HG03097 (cell line): Measurements from ENCODE around the gene ZDHHC14.
A peak's percentile ranks its signal among the peaks of the same experiment; 100 is the strongest.
"Not testable (repeated sequence)": the region's sequence is repeated elsewhere in the genome, so short reads cannot be mapped to it uniquely, and the experiment has no call there.

Source experiments
- ATAC-seq: cut with Tn5 transposase; IDR thresholded peaks from one replicate; pipeline ENCODE4 v1.9.1; 2021; ENCODE audit not compliant: unreplicated experiment, low FRiP score

The ZDHHC14 gene

DNA sequence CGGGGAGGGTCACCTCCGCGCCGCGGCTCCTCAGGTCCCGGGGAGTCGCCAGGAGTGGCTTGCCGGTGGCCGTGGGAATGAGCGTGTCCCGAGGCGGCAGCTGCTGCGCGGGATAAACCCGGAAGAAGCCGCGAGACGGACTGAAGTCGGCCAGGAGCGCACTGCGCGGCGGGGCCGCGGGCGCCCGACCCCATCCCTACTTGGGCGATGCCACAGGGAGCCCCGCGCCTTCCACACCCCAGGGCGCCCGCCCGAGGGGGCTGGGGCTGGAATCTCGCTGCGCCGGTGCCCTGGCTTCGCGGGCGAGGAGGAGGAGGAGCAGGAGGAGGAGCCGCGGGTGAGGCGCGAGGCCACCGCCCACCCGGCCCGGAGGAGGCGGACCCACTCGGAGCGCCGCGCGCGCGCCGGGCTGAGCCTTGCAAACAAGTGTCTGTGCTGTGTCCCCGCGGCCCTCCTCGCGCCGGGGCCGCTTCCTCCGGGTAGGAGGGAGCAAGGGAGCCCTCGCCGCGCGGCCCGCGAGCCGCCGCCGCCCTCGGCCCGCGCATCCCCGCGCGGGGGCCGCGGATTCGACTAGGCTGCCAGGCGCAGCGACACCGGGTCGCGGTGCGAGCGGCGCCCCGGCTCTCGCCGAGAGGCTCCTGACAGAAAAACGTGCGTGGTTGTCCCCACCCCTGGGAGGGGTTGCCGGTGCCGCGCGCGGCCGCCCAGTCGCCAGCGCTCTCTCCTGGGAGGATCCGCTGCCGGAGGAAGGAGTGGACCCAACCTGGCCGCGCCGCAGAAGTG lies at the start of gene ZDHHC14:
Gene ZDHHC14, plus strand, starts transcription at position 412 of the 783 bp plus-strand sequence.
- peak; percentile 72 for ATAC-seq

DNA sequence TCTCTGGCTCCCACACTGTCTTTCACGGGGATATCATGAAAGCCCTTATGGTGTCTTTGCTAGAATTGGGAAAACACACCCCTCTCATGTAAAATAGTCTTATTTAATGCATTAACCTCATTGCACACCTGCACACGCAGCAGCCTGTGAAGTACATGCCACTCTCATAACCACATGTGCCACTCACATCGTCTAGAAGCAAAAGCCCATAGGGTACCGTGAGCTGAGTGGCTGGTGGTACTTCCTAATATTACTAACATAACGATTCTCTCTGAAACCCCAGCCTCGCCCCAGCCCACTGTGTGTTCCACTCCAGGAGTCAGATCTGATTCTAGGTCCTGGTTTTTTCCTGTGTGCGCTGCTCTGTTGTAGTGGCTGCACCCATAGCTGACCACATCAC lies 48.2 kb upstream of the ZDHHC14 start:
- no peak for ATAC-seq

DNA sequence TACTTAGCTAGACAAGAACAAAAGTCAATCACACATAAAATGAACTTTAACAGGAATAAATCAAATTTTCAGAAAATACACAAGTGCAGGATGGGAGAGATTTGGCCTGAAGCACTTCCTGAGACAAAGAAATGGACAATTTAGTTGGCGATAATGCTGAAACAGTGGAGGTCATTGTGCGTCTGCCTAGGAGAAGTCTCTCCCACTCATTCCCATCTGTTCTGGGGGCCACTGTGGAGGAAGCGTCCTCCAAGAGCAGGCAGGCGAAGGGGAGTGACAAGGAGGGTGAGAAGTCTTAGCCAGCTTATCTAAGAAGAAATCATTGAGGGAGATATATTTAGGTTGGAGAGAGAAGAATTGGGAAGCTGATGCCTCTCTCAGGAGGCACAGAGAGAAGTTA lies 47.5 kb upstream of the ZDHHC14 start:
- ATAC-seq, result no peak

DNA sequence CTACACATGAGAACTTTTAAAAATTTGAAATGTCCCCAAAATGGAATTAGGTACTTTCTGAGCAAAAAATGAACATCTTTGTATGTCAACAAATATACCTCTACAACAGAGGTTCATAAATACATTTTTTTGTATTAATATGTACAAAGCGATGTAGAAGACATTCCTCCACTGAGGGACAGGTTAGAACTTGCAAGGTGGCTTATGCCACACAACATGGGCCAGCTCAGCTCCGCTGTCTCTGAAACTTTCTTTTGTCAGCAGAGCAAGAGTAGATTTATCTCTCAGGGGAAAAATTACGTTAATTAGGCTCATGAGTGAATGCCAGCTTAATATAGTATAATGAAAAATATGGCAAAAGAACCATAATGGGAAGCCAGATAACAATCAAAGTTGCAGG lies 47.0 kb upstream of the ZDHHC14 start:
- no peak for ATAC-seq

DNA sequence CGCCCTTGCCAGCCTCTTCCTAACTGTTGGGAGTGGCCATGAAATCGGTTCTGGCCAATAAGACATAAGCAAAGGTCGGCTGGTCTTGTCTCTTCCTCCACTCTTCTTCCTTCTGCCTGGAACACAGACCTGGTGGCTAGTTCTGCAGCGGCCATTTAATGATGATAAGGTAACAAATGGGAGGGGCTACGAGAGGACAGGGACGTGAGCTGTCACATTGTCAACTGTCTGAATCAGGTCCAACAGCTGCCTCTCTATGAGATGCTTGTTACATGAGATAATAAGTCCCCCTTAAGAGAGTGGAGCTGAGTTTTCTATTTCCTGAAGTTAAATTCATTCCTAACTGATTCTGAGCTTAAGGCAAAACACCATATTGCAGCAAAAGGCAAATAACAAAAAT lies 45.2 kb upstream of the ZDHHC14 start:
- no peak for ATAC-seq

DNA sequence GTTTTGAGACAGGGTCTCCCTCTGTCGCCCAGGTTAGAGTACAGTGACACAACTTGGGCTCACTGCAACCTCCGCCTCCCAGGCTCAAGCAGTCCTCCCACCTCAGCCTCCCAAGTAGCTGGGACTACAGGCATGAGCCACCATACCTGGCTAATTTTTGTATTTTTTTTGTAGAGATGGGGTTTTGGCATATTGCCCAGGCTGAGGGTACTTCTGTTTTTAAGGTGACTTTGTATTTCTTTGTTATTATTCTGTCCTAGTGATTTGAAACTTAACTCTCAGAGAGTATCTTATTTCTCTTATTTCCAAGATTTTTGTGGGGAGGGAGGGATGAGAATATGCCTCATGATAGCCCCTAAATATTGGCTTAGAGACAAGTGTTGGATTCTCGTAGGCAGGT lies 43.7 kb upstream of the ZDHHC14 start:
- not testable (repeated sequence) for ATAC-seq

DNA sequence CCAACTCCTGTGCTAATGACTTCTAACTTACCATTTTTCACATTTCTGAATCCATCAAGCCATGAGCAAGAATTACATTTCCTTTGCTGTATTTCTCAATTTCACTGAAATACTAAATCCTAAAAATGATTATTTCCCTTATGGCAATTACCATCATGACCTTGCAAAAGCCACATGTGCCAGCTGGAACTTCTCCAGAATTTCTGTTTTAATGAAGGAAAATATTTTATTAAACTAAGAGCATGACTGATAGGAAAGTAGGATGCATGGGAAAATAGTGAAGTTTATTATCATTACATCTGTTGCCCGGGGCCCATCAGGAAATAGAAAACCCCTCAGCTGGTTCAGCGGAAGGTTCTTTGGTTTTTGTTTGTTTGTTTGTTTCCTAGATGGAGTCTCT lies 43.2 kb upstream of the ZDHHC14 start:
- ATAC-seq, result no peak

DNA sequence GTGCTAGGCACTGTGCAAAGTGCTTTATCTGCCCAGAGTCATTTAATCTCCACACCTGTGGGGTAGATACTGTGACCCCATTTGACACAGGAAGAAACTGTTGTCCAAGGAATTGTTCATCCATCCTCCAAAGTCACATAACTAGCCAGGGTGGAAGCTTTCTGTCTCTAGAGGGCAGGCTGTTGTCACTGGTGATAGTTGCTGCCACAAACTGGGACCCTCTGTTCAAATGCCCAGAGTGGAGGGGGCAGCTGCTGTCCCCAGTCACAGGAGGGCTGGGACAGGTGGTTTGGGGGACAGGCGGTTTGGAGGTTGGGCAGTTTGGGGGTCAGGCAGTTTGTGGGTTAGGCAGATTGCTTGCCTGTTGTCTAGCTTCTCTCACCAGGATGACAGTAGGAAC lies 41.6 kb upstream of the ZDHHC14 start:
- ATAC-seq, result no peak

DNA sequence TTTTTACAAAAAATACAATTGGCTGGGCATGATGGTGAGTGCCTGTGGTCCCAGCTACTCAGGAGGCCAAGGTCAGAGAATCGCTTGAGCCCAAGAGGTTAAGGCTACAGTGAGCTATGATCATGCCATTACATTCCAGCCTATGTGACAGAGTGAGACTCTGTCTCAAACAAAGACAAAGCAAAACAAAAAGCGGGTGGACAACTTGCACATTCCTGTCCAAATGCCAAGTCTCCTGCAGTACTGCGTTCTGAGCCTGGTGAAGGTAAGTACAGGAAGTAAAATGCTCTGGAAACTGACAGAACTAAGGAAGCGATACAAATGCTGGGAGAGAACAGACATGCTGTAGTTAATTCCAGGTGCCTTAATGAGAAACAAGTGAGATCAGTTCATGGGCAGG lies 37.3 kb upstream of the ZDHHC14 start:
- no peak for ATAC-seq

DNA sequence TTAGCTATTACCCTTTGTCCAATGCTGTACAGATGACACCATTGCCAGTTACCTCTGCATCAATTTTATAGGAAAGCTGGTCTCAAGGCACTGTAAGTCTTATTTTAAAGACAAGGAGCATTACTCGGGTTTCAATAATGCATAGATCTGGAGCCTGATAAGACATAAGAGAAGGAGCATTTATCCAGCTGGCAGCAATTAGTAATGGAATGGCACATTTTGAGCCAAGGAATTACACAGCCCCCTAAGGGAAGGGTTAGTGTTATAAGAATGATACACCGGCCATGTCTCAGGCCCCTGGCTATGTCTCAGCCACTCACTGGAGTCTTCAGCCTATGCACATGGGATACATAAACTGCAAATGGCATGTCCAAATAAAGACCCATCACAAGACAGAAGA lies 34.6 kb upstream of the ZDHHC14 start:
- ATAC-seq, result no peak

DNA sequence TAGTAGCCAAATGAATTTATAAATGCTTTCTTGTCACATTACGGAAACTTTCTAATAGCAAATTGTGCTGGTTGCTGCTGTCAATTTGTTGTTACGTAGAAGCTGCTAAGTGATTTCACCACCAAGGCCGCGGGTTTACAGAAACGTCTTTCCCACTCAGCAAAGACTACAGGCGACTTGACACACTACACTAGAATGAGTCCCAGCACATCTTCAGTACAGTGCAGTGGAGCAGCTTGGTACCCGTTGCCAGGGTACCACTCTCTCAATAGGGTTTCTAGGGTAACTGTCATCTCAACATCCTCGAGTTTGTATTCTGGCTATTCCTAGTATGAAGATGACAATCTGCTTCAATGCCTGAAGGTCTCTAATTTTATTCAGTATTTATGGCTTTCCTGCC lies 22.7 kb upstream of the ZDHHC14 start:
- no peak for ATAC-seq

DNA sequence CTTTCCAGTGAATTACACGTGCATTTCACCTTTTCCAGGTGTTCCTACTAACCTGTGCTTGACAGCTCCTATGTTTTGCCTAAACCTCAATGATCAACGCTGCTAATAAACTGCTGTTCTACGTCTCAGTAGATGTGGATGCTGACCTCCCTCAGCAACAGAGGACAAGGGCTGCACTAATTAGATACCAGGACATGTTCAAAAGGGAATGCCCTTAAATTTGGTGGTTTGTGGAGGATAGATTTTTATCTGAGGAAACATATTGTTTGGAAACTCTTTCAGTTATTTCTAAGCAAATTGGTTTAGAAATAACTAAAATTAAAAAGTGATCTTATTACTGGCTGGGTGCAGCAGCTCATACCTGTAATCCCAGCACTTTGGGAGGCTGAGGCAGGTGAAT lies 19.1 kb upstream of the ZDHHC14 start:
- ATAC-seq, result no peak

DNA sequence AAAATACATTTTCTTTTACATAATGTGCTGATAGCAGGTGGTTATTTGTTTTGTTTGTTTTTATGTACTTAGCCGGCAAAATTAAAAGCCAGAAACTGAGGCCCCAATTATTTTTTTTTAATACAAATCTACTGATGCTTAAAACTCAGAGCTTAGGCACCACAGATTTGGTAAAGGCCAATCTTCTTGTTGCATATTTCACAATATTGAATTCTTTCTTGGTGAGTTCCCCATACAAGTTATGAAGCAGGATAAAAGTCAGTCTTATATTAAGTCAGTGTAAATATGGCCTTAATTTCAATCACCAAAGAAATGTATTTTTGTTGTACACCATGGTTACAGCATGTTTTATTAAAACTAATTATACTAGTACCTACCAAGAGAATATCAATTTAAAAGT lies 16.3 kb upstream of the ZDHHC14 start:
- ATAC-seq, result no peak

DNA sequence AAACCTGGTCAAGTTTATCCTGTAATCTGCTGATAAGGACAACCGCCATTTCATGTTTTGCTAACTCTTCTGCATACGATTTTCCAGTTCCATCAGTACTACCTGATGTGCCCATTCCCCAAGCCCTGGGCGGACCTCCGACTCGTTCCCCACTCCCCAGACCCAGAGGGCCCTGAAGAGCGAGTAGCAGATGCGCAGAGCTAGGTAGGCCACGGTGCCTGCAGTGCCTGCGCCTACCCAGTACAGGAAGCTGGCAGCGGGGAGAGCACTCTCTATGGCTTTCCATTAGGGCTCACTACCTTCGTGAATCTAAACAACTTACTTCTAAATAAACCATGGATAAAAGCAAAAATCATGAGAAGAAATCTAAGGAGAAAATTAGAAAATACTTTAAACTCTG lies 14.3 kb upstream of the ZDHHC14 start:
- ATAC-seq, result no peak

DNA sequence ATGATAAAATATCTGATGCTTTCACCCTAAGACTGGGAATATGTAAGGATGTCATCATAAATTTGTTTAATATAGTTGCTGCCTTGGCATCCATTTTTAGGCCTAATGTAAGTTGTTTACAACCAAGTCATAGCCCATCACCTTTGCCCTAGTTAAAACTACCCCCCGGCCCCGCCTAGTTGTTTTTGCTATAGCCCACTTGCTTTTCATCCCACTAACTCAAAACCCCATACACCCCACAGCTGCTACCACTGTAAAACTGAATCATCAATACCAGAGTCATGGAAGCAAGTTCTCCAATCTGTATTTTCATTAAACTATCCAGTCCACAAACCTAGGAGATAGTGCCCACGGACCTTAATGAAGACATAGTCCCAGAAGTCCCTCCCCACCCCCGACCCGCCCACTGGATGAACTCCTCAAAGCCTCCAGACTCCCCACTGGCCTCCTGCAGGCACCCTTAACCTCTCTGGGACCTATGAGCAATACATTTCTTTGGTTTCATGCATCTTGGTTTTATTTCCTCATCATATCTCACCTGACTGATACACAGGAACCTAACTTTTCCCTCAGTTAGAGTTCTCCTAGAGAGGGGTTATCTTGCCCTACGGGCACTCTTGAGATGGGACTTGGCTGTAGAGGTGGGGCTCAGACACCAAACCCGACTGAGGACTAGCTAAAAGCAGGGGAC lies 12.5 kb upstream of the ZDHHC14 start:
- no peak for ATAC-seq

DNA sequence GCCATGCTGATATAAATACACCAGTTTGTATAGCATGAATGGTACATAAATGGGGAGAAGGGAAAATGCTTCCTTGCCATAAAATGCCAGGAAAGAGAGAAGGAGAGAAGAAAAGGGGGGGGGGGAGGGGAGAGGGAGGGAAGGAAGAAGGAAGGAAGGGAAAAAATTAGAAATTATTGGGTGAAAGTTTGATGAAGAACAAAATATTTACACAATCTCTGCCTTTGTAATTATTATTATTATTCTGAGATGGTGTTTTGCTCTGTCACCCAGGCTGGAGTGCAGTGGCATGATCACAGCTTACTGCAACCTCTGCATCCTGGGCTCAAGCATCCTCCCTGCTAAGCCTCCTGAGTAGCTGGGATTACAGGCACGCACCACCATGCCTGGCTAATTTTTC lies 10.2 kb upstream of the ZDHHC14 start:
- ATAC-seq, result no peak

DNA sequence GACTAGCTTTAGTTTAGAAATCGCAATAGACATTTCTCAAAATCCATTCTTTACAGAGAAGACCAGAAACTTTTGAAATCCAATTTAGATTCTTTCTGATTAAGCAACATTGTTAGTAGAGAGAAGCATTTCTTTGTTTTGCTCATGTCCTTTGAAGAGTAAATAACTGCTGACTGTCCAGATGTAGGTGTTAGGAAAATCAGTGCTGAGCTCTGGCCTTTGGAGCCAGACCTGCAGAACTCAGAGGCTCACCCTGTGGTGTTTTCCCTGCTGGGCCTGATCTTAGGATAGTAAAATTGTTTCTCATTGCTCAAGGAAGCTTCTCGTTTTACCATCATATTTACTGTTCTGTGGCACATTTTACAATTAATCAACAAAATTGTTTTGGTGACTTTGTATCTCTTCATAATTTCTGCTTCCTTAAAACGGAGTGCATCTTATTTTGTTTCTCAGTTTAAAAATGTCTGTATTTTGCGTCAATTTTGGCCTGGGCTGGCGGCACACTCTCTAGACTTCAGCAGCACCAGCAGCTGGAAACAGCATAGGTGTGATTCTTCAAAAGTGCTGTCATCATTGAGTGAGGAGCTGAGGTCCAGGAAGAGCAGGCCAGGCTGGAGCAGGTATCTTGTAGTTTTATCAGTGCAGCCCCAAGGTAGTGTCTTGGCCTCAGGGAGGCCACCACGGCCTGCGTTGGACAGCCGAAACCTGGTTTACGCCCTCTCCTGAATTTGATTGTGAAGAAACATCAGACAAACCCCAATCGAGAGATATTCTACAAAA lies 8.3 kb upstream of the ZDHHC14 start:
- no peak for ATAC-seq

DNA sequence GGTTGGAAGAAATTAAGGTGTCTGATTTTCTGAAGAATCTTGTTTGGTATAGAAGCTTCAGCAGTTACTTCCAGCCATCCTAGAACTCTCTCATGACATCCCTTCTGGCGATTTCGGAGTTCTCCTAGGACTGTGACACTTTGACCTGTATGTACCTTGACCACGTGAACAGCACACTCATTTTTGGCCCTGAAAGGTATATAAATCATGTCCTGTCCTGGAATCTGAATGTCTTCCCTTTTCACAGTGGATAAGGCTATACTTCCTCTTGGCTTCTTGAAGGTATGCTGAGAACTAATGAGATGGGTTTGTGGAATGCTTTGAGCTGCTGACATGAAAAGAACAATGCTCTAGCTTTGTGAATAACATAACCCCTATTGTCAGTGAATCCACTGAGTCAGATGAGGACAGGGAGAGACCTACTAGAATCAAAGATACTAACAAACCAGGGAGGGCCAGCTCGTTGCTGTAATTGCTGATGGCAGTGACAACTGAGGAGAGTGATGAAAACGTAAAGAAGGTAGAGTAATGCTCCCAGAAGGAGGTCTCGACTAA lies 6.0 kb upstream of the ZDHHC14 start:
- ATAC-seq, result no peak

DNA sequence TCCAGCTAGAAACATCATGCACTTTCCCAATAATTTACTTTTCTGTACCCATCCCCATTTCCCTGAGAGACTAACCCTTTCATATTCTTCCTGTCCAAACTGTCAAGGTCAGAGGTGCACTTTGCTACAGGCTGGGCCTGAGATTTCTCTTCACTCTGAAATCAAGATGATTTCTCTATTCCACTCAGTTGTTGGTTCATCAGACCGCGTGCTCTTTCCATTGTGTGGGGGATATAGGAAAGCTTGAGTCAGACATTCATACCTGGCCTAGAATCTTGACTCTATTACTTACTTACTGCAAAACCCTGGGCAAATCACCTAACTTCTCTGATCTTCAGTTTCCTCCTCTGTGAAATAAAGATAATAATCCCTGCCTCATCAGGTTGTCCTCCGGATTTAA lies 4.7 kb upstream of the ZDHHC14 start:
- no peak for ATAC-seq

DNA sequence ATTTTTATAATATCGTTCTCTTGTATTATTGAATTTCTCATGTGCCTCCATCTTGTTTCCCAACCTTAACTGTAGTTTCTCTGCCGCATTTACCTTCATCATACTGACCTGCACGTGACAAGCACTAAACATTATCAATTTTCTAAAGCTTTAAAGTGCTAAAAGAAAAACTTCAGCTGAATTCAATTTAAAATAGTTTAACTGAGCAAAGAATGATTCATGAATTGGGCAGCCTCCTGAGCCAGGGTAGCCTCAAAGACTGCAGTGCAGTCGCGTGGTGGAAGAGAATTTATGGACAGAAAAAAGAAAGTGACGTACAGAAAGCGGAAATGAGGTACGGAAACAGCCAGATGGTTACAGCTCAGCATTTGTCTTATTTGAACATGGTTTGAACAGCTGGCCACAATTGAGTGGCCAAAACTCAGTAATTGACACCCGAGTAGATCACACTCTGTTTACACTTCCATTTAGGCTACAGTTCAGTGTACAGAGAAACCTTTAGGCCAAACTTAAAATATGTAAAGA lies 4.2 kb upstream of the ZDHHC14 start:
- ATAC-seq, result no peak
